GM03348 (cell line): ENCODE data around the gene UBAP1.
"Not testable (repeated sequence)": the region's sequence is repeated elsewhere in the genome, so short reads cannot be mapped to it uniquely, and the experiment has no call there.

Source experiments
- DNase-seq: peaks from one replicate; pipeline ENCODE4 v3.0.0; 2012; ENCODE audit warnings: low spot score

Gene UBAP1

GRCh38 chr9:34262971-34263370 lies 84.1 kb downstream of the UBAP1 start:
- DNase-seq: no peak

- DNase-seq: no peak
Observed at GRCh38 chr9:34267660-34268059, 88.8 kb downstream of the UBAP1 start.

- no peak for DNase-seq
Observed at GRCh38 chr9:34271265-34272006, 92.6 kb downstream of the UBAP1 start.

- DNase-seq: no peak
Observed at GRCh38 chr9:34272101-34272541, 93.3 kb downstream of the UBAP1 start.

- DNase-seq: not testable (repeated sequence)
Observed at GRCh38 chr9:34273588-34273987, 94.7 kb downstream of the UBAP1 start.

GRCh38 chr9:34275811-34276210 lies 97.0 kb downstream of the UBAP1 start:
- DNase-seq: no peak

GRCh38 chr9:34276772-34277171 lies 97.9 kb downstream of the UBAP1 start:
- DNase-seq: no peak

GRCh38 chr9:34279411-34279810 lies 100.6 kb downstream of the UBAP1 start:
- no peak for DNase-seq

- DNase-seq: no peak
Observed at GRCh38 chr9:34282096-34282495, 103.3 kb downstream of the UBAP1 start.

- DNase-seq: no peak
Observed at GRCh38 chr9:34289159-34289558, 110.3 kb downstream of the UBAP1 start.

- no peak for DNase-seq
Observed at GRCh38 chr9:34291023-34291422, 112.2 kb downstream of the UBAP1 start.

GRCh38 chr9:34291423-34291822 lies 112.6 kb downstream of the UBAP1 start:
- no peak for DNase-seq

GRCh38 chr9:34292552-34292951 lies 113.7 kb downstream of the UBAP1 start:
- DNase-seq: no peak

GRCh38 chr9:34301064-34301463 lies 122.2 kb downstream of the UBAP1 start:
- DNase-seq: not testable (repeated sequence)
